DOHH2 (cell line): Measurements from ENCODE around the gene PPP1CC.

ENCODE experiments used
- H3F3A ChIP-seq: fragments of 200-600 bp; sonication (generic), shearing (Covaris generic); 2 replicates; pipeline ENCODE4 v1.6.0; 2016; ENCODE audit warnings: antibody characterized with exemption, mild to moderate bottlenecking; ENCODE audit not compliant: control insufficient read depth, insufficient read depth
- H3K27ac ChIP-seq: fragments of 200-600 bp; sonication (generic); 2 replicates; pipeline ENCODE4 v1.5.1; 2014; ENCODE audit warnings: low read depth, mild to moderate bottlenecking, low read length, moderate library complexity
- H3K27me3 ChIP-seq: fragments of 200-600 bp; sonication (generic); 2 replicates; pipeline ENCODE4 v1.6.1; 2014; ENCODE audit warnings: mild to moderate bottlenecking, low read length, mixed read lengths; ENCODE audit not compliant: control insufficient read depth
- H3K36me3 ChIP-seq: fragments of 200-600 bp; sonication (generic); 2 replicates; pipeline ENCODE4 v1.6.1; 2014; ENCODE audit warnings: mild to moderate bottlenecking, low read length, moderate library complexity, mixed read lengths; ENCODE audit not compliant: control insufficient read depth
- H3K4me1 ChIP-seq: fragments of 200-600 bp; sonication (generic); 2 replicates; pipeline ENCODE4 v1.6.1; 2014; ENCODE audit warnings: mild to moderate bottlenecking, low read length, mixed read lengths; ENCODE audit not compliant: control insufficient read depth
- H3K4me2 ChIP-seq: fragments of 200-600 bp; sonication (generic); 2 replicates; pipeline ENCODE4 v1.6.0; 2014; ENCODE audit warnings: mild to moderate bottlenecking, low read length, moderate library complexity
- H3K4me3 ChIP-seq: fragments of 200-600 bp; sonication (generic); 2 replicates; pipeline ENCODE4 v1.5.1; 2014; ENCODE audit warnings: mild to moderate bottlenecking, low read length, mixed read lengths
- H3K79me2 ChIP-seq: fragments of 200-600 bp; sonication (generic); 2 replicates; pipeline ENCODE4 v1.6.1; 2014; ENCODE audit warnings: mild to moderate bottlenecking, low read length, mixed read lengths; ENCODE audit not compliant: control insufficient read depth
- H3K9me2 ChIP-seq: fragments of 200-600 bp; sonication (generic); replicated peaks from 2 replicates; pipeline ENCODE4 v1.6.1; 2014; ENCODE audit warnings: mild to moderate bottlenecking, low read length, mixed read lengths; ENCODE audit not compliant: control insufficient read depth
- H3K9me3 ChIP-seq: fragments of 200-600 bp; sonication (generic); 2 replicates; pipeline ENCODE4 v1.6.1; 2014; ENCODE audit warnings: antibody characterized with exemption, low read length, mixed read lengths; ENCODE audit not compliant: control insufficient read depth, insufficient read depth
- H4K20me1 ChIP-seq: fragments of 200-600 bp; sonication (generic); 2 replicates; pipeline ENCODE4 v1.6.0; 2014; ENCODE audit warnings: low read depth, mild to moderate bottlenecking, antibody characterized with exemption, low read length, moderate library complexity; ENCODE audit not compliant: control insufficient read depth, insufficient read depth
- CTCF ChIP-seq: fragments of 200-600 bp; sonication (generic); IDR thresholded peaks from one replicate; pipeline ENCODE4 v1.5.1; 2014; ENCODE audit warnings: antibody characterized with exemption, mild to moderate bottlenecking, low read depth, low read length; ENCODE audit not compliant: poor library complexity, severe bottlenecking
- EZH2phosphoT487 ChIP-seq: fragments of 200-600 bp; sonication (generic); IDR thresholded peaks from 2 replicates; pipeline ENCODE4 v1.6.1; 2017; ENCODE audit warnings: borderline replicate concordance, mild to moderate bottlenecking, antibody characterized with exemption, low read length, moderate library complexity, mixed read lengths

PPP1CC gene

GRCh38 chr12:110763583-110763982, 20.9 kb upstream of the PPP1CC start:
- no peaks in the 10 kb centered on the region for H3K9me3 ChIP-seq
- H3K27ac ChIP-seq: no peak overlapping the region
- no peaks in the 10 kb centered on the region for H3K36me3 ChIP-seq
- no peaks in the 10 kb centered on the region for H3F3A ChIP-seq
- TF ChIP-seq CTCF (no peak), EZH2phosphoT487 (no peak)
- H3K79me2 ChIP-seq: no peaks in the 10 kb centered on the region
- H3K4me2 ChIP-seq: no peak overlapping the region
- H3K27me3 ChIP-seq: no peaks in the 10 kb centered on the region
- H3K9me2 ChIP-seq: no peaks in the 10 kb centered on the region
- H4K20me1 ChIP-seq: no peaks in the 10 kb centered on the region
- peaks cover 6% of the 10 kb centered on the region for H3K4me1 ChIP-seq
- H3K4me3 ChIP-seq: no peak overlapping the region

- Histone ChIP-seq H3K9me2 (no peaks in the 10 kb centered on the region), H3K4me3 (no peak overlapping the region), H3K27me3 (no peaks in the 10 kb centered on the region), H4K20me1 (no peaks in the 10 kb centered on the region), H3K9me3 (no peaks in the 10 kb centered on the region), H3K4me1 (peaks cover 6% of the 10 kb centered on the region), H3F3A (no peaks in the 10 kb centered on the region), H3K4me2 (no peak overlapping the region), H3K79me2 (no peaks in the 10 kb centered on the region), H3K27ac (no peak overlapping the region), H3K36me3 (no peaks in the 10 kb centered on the region)
- no peak for TF ChIP-seq CTCF
- TF ChIP-seq EZH2phosphoT487: no peak
Observed at GRCh38 chr12:110762891-110763290, 20.2 kb upstream of the PPP1CC start.

GRCh38 chr12:110760204-110760609, 17.5 kb upstream of the PPP1CC start:
- no peaks in the 10 kb centered on the region for H3K27me3 ChIP-seq
- TF ChIP-seq CTCF (no peak), EZH2phosphoT487 (no peak)
- H3K36me3 ChIP-seq: no peaks in the 10 kb centered on the region
- no peaks in the 10 kb centered on the region for H3K9me2 ChIP-seq
- peaks cover 5% of the 10 kb centered on the region for H3K4me1 ChIP-seq
- H3K27ac ChIP-seq: no peak overlapping the region
- H3F3A ChIP-seq: no peaks in the 10 kb centered on the region
- H3K9me3 ChIP-seq: no peaks in the 10 kb centered on the region
- no peak overlapping the region for H3K4me2 ChIP-seq
- no peak overlapping the region for H3K4me3 ChIP-seq
- no peaks in the 10 kb centered on the region for H3K79me2 ChIP-seq
- no peaks in the 10 kb centered on the region for H4K20me1 ChIP-seq

GRCh38 chr12:110758922-110759321, 16.2 kb upstream of the PPP1CC start:
- H3K27ac ChIP-seq: no peak overlapping the region
- no peaks in the 10 kb centered on the region for H3K4me1 ChIP-seq
- no peaks in the 10 kb centered on the region for H3K79me2 ChIP-seq
- H3K36me3 ChIP-seq: no peaks in the 10 kb centered on the region
- H3K4me2 ChIP-seq: no peak overlapping the region
- no peaks in the 10 kb centered on the region for H3K27me3 ChIP-seq
- no peak overlapping the region for H3K4me3 ChIP-seq
- H3K9me2 ChIP-seq: no peaks in the 10 kb centered on the region
- TF ChIP-seq CTCF: no peak
- no peak for TF ChIP-seq EZH2phosphoT487
- H4K20me1 ChIP-seq: no peaks in the 10 kb centered on the region
- no peaks in the 10 kb centered on the region for H3F3A ChIP-seq
- no peaks in the 10 kb centered on the region for H3K9me3 ChIP-seq
